ENCODE results near the gene IL17B. TPM values are rescaled to one million over a fixed set of nuclear protein-coding genes. Genes with fewer than 3 reads are reported as not detected.

Gene IL17B
- total RNA-seq, 4 donors from 2014 or later: not detected

GRCh38 chr5:149360272-149360671 is 18.8 kb downstream of the IL17B start:
- Histone ChIP-seq H3K27ac (no peak overlapping the region), H3K36me3 (no peaks in the 10 kb centered on the region), H3K4me1 (peaks cover 0 to 8% (median 2%) of the 10 kb centered on the region in 4 donors), H3K4me3 (no peak overlapping the region), H3K27me3 (no peaks in the 10 kb centered on the region), H3K9me3 (no peaks in the 10 kb centered on the region)
- DNase-seq: no peak
- TF ChIP-seq POLR2A (IDR thresholded peaks at IDR 0.05) (no peak), CTCF (IDR thresholded peaks at IDR 0.05) (no peak)

GRCh38 chr5:149358868-149359495 is 20.1 kb downstream of the IL17B start:
- Histone ChIP-seq H3K27ac (peak overlapping the region in 2 of 4 donors; percentile 74 to 84), H3K4me3 (peak overlapping the region in 1 of 4 donors; percentile 67), H3K9me3 (no peaks in the 10 kb centered on the region), H3K36me3 (peaks cover 0 to 4% (median 0%) of the 10 kb centered on the region in 3 donors), H3K4me1 (peaks cover 0 to 8% (median 2%) of the 10 kb centered on the region in 4 donors), H3K27me3 (no peaks in the 10 kb centered on the region)
- no peak for DNase-seq
- TF ChIP-seq POLR2A (IDR thresholded peaks at IDR 0.05): no peak
- TF ChIP-seq CTCF (IDR thresholded peaks at IDR 0.05): no peak

- Histone ChIP-seq H3K4me3 (peak overlapping the region; percentile 67 to 87 (median 76)), H3K9me3 (no peaks in the 10 kb centered on the region), H3K27ac (peak overlapping the region; percentile 66 to 84 (median 76)), H3K4me1 (peaks cover 0 to 8% (median 2%) of the 10 kb centered on the region in 4 donors), H3K36me3 (peaks cover 0 to 4% (median 0%) of the 10 kb centered on the region in 3 donors), H3K27me3 (no peaks in the 10 kb centered on the region)
- no peak for TF ChIP-seq POLR2A (IDR thresholded peaks at IDR 0.05)
- TF ChIP-seq CTCF (IDR thresholded peaks at IDR 0.05): no peak
- DNase-seq: peak; percentile 47 to 68 (median 62)
Observed at GRCh38 chr5:149358294-149358651, 20.8 kb downstream of the IL17B start.

GRCh38 chr5:149357370-149358293 is 21.5 kb downstream of the IL17B start, which contains the start of gene PCYOX1L:
PCYOX1L (plus strand) TSS chr5:149358046; CDS start chr5:149358069, 23 bp downstream.
- Histone ChIP-seq H3K36me3 (peaks cover 0 to 10% (median 0%) of the 10 kb centered on the region in 3 donors), H3K27ac (peak within 1 kb of the TSS; percentile 66 to 84 (median 76)), H3K9me3 (no peaks in the 10 kb centered on the region), H3K4me1 (peaks cover 0 to 8% (median 2%) of the 10 kb centered on the region in 4 donors), H3K4me3 (peak within 1 kb of the TSS; percentile 67 to 87 (median 76)), H3K27me3 (no peaks in the 10 kb centered on the region)
- TF ChIP-seq CTCF (IDR thresholded peaks at IDR 0.05) (no peak), POLR2A (IDR thresholded peaks at IDR 0.05) (peak in 1 of 2 donors; percentile 65)
- DNase-seq: peak; percentile 94 to 98 (median 97)

- H3K4me1 ChIP-seq: peaks cover 0 to 8% (median 2%) of the 10 kb centered on the region in 4 donors
- peaks cover 0 to 22% (median 0%) of the 10 kb centered on the region in 3 donors for H3K36me3 ChIP-seq
- H3K27ac ChIP-seq: no peak overlapping the region
- TF ChIP-seq POLR2A (IDR thresholded peaks at IDR 0.05): no peak
- TF ChIP-seq CTCF (IDR thresholded peaks at IDR 0.05): no peak
- no peak overlapping the region for H3K4me3 ChIP-seq
- no peaks in the 10 kb centered on the region for H3K9me3 ChIP-seq
- no peaks in the 10 kb centered on the region for H3K27me3 ChIP-seq
- no peak for DNase-seq
Observed at GRCh38 chr5:149356391-149356790, 22.7 kb downstream of the IL17B start.

All from Peyer's patch (tissue), 4 donors.